Breast epithelium (tissue), 4 donors: ENCODE results near the gene SGCA. TPM values are rescaled to one million over a fixed set of nuclear protein-coding genes. Genes with fewer than 3 reads are reported as not detected.

ENCODE experiments used
- DNase-seq, 2 donors: peaks; one replicate each; pipeline ENCODE4 v3.0.0-alpha.2; 2019; ENCODE audit warnings: low spot score in 2 of 2
- H3K27ac ChIP-seq, 2 donors: fragments of 200-600 bp; sonication (generic) in 1 of 2; one replicate each; pipeline ENCODE4 v1.5.1; 2016 to 2019; ENCODE audit warnings: mild to moderate bottlenecking in 1 of 2
- H3K27me3 ChIP-seq, 2 donors: fragments of 200-600 bp; sonication (generic) in 1 of 2; one replicate each; pipeline versions ENCODE4 v1.5.1 to v1.6.0; 2017 to 2019; ENCODE audit warnings: control low read depth in 1 of 2, mild to moderate bottlenecking in 1 of 2
- H3K36me3 ChIP-seq: fragments of 200-600 bp; one replicate; pipeline ENCODE4 v1.5.1; 2019
- H3K4me1 ChIP-seq, 2 donors: fragments of 200-600 bp; sonication (generic); one replicate each; pipeline ENCODE4 v1.5.1; 2016 to 2019; ENCODE audit warnings: control low read depth in 1 of 2
- H3K4me3 ChIP-seq, 3 donors: fragments of 200-600 bp; sonication (generic); 1 replicate in 2 of 3; 2 replicates in 1 of 3; pipeline ENCODE4 v1.5.1; 2016 to 2019; ENCODE audit warnings: mild to moderate bottlenecking in 3 of 3, moderate library complexity in 2 of 3
- H3K9me3 ChIP-seq, 2 donors: fragments of 200-600 bp; sonication (generic) in 1 of 2; one replicate each; pipeline ENCODE4 v1.5.1; 2016 to 2019; ENCODE audit warnings: control low read depth in 1 of 2
- CTCF ChIP-seq, 3 donors: fragments of 450-650 bp; IDR thresholded peaks; one replicate each; pipeline ENCODE4 v1.5.1; 2016 to 2017; ENCODE audit warnings: antibody characterized with exemption in 3 of 3, mild to moderate bottlenecking in 3 of 3, moderate library complexity in 3 of 3
- POLR2A ChIP-seq: fragments of 450-650 bp; IDR thresholded peaks from one replicate; pipeline ENCODE4 v1.6.1; 2016; ENCODE audit warnings: antibody characterized with exemption, mild to moderate bottlenecking, moderate library complexity
- POLR2AphosphoS5 ChIP-seq, 3 donors: sonication (generic); formaldehyde crosslinking; IDR thresholded peaks; one replicate each; pipeline ENCODE4 v1.6.1; 2017; ENCODE audit warnings: antibody characterized with exemption in 3 of 3
- intact Hi-C: fragments of 100-400 bp; cut with DNase I; formaldehyde crosslinking; loops from one replicate; pipeline ENCODE4 v1.15.1; 2023; ENCODE audit warnings: low total_unique reads
- total RNA-seq, 3 donors: library from RNA; depleted of rRNA; stranded (reverse); fragments of >200 nt; gene quantifications; one replicate each; pipeline ENCODE4 v1.1.0, GENCODE V29; 2016

Gene SGCA
- total RNA-seq, 3 donors from 2014 or later: 0.33 to 2.6 (median 0.73) TPM

GRCh38 chr17:50135316-50136095 lies 30.3 kb upstream of the SGCA start:
- Histone ChIP-seq H3K9me3 (no peaks in the 10 kb centered on the region), H3K4me3 (no peak overlapping the region), H3K36me3 (no peaks in the 10 kb centered on the region), H3K27me3 (no peaks in the 10 kb centered on the region), H3K27ac (no peak overlapping the region), H3K4me1 (no peaks in the 10 kb centered on the region)
- TF ChIP-seq POLR2A: no peak
- TF ChIP-seq CTCF (IDR thresholded peaks at IDR 0.05): no peak
- TF ChIP-seq POLR2AphosphoS5 (IDR thresholded peaks at IDR 0.05): no peak
- intact Hi-C loops: no loop called here
- DNase-seq: no peak

GRCh38 chr17:50136096-50136687 lies 29.6 kb upstream of the SGCA start:
- H3K36me3 ChIP-seq: no peaks in the 10 kb centered on the region
- TF ChIP-seq POLR2AphosphoS5 (IDR thresholded peaks at IDR 0.05) (no peak), CTCF (IDR thresholded peaks at IDR 0.05) (no peak), POLR2A (no peak)

GRCh38 chr17:50137042-50137441 lies 28.8 kb upstream of the SGCA start:
- H3K9me3 ChIP-seq: no peaks in the 10 kb centered on the region
- H3K27ac ChIP-seq: no peak overlapping the region
- DNase-seq: no peak
- intact Hi-C loops: no loop called here
- no peak overlapping the region for H3K4me3 ChIP-seq
- no peaks in the 10 kb centered on the region for H3K4me1 ChIP-seq
- H3K36me3 ChIP-seq: no peaks in the 10 kb centered on the region
- TF ChIP-seq POLR2AphosphoS5 (IDR thresholded peaks at IDR 0.05): no peak
- no peak for TF ChIP-seq POLR2A
- TF ChIP-seq CTCF (IDR thresholded peaks at IDR 0.05): no peak
- no peaks in the 10 kb centered on the region for H3K27me3 ChIP-seq

More at GRCh38 chr17:50136096-50136687, 29.6 kb upstream of the SGCA start:
- DNase-seq: no peak
- H3K4me1 ChIP-seq: no peaks in the 10 kb centered on the region
- H3K9me3 ChIP-seq: no peaks in the 10 kb centered on the region
- H3K27ac ChIP-seq: no peak overlapping the region
- no peak overlapping the region for H3K4me3 ChIP-seq
- intact Hi-C loops: no loop called here
- no peaks in the 10 kb centered on the region for H3K27me3 ChIP-seq

GRCh38 chr17:50139185-50139783 lies 26.5 kb upstream of the SGCA start:
- TF ChIP-seq CTCF (IDR thresholded peaks at IDR 0.05) (no peak), POLR2AphosphoS5 (IDR thresholded peaks at IDR 0.05) (no peak), POLR2A (no peak)
- Histone ChIP-seq H3K4me3 (no peak overlapping the region), H3K9me3 (no peaks in the 10 kb centered on the region), H3K27me3 (no peaks in the 10 kb centered on the region), H3K27ac (no peak overlapping the region), H3K36me3 (no peaks in the 10 kb centered on the region), H3K4me1 (no peaks in the 10 kb centered on the region)
- intact Hi-C loops: no loop called here
- DNase-seq: no peak
